LNCaP clone FGC (cell line): Measurements from ENCODE around the gene PTTG1IP2.

Experiments
- DNase-seq: peaks from one replicate; pipeline ENCODE4 v3.0.0-alpha.2; 2011; ENCODE audit warnings: low read depth
- H3K4me3 ChIP-seq: 2 replicates; pipeline ENCODE4 v1.5.1; 2011; ENCODE audit warnings: mild to moderate bottlenecking, low read depth, low read length, control low read depth
- TF ChIP-seq, protein P1 (sequence below): IDR thresholded peaks from 2 replicates; pipeline ENCODE4 v1.5.1; 2012; ENCODE audit warnings: mild to moderate bottlenecking; ENCODE audit not compliant: control insufficient read depth, insufficient read depth; ENCODE audit errors: extremely low read depth

Gene PTTG1IP2

DNA sequence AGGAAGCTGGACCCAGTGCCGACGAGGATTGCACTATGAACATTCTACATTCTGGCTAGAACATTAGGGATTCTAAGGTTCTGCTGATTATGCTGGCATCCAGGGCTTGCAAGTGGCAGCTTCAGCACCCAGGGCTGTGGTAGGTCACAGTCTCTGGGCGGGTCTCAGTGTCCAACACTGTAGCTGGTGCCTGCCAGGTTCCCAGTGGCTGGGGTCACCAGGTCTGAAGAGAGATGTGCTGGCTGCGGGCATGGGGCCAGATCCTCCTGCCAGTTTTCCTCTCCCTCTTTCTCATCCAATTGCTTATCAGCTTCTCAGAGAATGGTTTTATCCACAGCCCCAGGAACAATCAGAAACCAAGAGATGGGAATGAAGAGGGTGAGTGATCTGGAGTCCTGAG, at the start of gene PTTG1IP2:
Gene PTTG1IP2, plus strand, starts transcription at position 86 of the 400 bp plus-strand sequence. Its CDS starts 148 bp downstream, at position 234.
- no peak for DNase-seq
- no peak within 1 kb of the TSS for H3K4me3 ChIP-seq
- TF ChIP-seq, protein P1, sequence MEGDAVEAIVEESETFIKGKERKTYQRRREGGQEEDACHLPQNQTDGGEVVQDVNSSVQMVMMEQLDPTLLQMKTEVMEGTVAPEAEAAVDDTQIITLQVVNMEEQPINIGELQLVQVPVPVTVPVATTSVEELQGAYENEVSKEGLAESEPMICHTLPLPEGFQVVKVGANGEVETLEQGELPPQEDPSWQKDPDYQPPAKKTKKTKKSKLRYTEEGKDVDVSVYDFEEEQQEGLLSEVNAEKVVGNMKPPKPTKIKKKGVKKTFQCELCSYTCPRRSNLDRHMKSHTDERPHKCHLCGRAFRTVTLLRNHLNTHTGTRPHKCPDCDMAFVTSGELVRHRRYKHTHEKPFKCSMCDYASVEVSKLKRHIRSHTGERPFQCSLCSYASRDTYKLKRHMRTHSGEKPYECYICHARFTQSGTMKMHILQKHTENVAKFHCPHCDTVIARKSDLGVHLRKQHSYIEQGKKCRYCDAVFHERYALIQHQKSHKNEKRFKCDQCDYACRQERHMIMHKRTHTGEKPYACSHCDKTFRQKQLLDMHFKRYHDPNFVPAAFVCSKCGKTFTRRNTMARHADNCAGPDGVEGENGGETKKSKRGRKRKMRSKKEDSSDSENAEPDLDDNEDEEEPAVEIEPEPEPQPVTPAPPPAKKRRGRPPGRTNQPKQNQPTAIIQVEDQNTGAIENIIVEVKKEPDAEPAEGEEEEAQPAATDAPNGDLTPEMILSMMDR, result no peak

DNA sequence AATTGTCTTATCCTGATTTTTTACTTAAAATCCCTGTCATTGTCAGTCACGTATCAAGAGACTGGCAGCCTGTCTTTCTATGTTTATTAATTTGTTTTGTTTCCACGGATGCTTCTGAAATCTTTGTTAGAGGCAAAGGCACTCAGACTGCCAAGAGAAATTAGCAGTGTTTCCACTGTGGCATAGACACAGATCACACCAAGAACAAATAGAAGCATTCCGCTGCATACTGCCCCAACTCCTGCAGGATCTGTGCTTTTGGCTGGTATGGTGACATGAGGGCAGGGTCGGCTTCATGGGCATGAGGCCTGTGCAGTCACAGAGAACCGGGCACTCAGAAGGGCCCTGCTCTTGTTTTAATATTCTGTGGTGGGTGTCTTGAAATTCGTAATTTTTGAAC, 47.8 kb upstream of the PTTG1IP2 start:
- TF ChIP-seq, protein P1, result no peak
- no peak overlapping the region for H3K4me3 ChIP-seq
- DNase-seq, result no peak

DNA sequence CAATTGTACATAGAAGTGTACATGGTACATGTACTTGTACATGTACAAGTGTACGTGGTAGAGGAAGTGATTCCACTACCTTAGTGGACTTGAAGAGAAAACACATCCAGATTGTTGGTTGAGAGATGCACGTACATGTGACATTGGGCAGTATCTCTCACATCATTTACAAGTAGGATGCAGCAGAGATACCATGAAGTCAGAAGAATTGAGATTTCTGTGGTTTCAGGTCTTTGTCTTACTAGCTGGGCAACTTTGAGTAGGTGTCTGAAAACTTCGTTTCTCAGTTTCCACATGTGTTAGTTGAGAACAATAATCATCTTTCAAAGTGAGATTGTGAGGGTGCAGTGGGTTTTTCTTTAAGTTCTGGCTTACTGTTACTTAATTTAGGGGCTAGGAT, 44.7 kb upstream of the PTTG1IP2 start:
- TF ChIP-seq, protein P1, result no peak
- H3K4me3 ChIP-seq, result no peak overlapping the region
- no peak for DNase-seq

DNA sequence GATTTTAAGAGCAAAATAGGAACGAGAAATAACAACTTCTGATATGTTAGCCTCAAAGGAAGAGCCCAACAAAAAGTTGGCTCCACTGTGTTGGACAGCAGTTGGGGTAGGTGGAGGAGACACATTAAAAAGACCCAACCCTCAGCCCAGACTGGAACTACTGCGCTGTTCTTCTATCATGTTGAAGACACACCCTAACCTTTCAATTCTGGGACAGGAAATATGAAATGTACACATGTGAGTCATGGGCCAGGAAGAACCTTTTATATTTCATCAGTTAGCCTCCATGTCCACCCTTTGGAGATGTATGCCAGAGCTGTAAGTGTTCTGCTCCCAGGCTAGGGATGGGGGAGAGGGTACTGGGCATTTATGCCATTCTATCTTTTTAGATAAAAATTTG, 44.1 kb upstream of the PTTG1IP2 start:
- TF ChIP-seq, protein P1, result no peak
- DNase-seq, result no peak

DNA sequence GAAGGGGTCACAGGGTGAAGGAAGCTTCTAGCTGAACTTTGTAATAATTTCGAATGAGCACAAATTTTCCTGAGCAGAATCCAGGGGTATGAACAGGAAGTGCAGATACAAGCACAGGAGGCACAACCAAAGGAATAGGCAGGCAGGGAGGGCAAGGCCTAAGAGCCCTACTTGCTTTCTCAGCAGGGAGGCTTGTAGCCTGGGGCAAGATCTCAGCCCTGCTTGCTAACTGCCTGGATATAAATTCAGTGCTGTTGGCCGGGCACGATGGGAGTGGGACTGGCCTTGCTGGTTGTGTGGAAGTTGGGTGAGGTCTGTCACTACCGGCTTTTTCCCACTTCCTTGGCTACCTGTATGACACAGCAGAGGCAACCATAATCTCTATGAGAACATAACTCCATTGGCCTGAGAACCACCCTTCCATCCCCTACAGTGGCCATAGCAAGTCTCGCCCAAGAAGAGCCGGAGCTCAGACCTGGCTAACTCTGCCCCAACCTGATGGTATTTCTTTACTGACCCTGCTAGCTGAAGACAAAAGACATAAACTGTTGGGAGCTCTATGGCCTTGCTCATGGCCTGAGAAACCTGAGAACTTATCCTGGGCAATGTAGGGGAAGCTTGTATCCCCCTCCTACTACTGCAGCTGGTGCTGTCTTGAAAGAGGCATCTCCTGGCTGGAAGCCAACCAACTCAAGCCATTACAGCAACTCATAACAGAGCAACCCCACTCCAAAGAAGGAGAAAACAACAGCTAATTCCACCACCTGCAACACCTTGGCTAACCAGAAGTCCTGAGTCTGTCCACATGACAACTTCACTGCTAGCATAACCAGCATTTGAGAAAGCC, 38.6 kb upstream of the PTTG1IP2 start:
- no peak overlapping the region for H3K4me3 ChIP-seq
- TF ChIP-seq, protein P1, result no peak
- no peak for DNase-seq

More for the DNA sequence above, 44.1 kb upstream of the PTTG1IP2 start:
- H3K4me3 ChIP-seq, result no peak overlapping the region

DNA sequence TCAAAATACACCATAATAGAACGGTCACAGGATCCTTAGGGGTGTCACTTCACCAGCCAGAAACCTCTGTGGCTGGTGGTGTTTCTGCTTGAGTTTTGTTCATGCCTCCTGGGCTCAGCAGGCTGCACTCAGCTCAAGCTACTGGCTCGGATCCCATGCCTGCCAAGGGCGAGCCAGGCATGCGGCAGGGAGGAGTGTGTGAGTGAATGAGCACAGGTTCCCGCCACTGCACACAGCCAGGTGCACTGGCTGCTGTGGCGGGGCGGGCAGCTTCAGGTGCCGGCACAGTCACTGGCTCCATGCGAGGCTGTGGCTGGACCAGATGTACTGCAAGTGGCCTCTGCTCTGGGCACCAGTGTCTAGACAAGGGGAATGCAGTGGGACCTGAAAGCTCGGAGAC, 36.7 kb upstream of the PTTG1IP2 start:
- DNase-seq, result no peak
- no peak overlapping the region for H3K4me3 ChIP-seq
- TF ChIP-seq, protein P1, result no peak
